GM19238 (cell line): ENCODE measurements around the gene SORCS2.

Experiments
- DNase-seq: peaks from one replicate; pipeline ENCODE4 v3.0.0; 2011; ENCODE audit warnings: low spot score; ENCODE audit not compliant: insufficient read length

The SORCS2 gene

DNA sequence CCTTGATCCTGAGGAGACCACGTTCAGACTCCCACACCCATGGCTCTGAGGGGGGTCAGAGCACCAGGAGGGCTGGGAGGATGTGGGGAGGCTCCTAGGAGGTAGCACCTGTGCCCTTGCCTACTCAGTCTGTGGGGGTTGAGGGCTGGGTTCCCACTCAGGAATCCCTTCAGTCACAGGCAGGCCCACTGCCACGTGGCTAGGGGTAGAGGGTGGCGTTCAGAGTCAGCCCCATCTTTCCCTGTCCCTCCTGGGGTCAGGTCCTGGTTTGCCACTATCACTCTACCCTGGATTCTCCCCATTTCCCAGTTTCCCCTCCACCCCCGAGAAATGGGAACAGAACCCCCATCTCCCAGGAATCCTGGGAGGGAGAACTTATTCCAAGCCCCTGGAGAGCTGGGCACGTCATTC lies 131.1 kb downstream of the SORCS2 start:
- DNase-seq: no peak

DNA sequence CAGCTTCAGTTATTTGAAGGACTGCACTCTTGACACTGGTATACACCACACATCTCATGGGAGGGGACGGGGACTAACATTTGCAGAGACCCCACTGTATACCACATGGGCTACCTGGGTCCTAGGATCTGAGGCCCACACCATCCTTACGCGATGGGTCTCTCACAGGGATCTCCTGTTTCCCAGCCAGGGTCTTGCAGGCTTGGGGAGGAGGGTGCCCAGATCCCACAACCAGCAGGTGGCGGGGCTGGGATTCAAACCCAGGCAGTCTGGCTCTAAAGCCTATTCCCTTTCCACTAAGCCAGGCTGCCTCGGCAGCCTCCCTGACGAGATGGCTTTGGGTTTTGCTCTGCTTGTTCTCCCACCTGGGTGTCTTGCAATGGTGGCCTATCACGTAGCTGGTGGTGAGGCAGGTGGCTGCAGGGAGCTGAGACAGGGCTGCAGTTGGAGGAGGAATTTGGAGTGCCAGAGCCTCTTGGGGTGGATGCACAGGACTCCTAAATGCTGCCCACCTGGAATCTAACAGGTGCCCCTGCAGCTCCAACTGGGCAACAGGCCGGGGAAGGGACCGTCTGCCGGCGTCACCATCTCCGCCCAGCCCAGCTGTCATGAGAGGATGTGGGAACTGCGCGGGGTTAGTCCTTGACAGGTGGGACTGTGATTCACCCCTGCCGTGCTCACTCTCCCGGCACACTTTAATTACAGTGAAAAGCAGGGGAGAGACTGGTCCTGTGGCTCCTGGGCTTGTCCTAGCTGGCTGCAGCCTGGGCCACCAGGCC lies 131.7 kb downstream of the SORCS2 start:
- no peak for DNase-seq

DNA sequence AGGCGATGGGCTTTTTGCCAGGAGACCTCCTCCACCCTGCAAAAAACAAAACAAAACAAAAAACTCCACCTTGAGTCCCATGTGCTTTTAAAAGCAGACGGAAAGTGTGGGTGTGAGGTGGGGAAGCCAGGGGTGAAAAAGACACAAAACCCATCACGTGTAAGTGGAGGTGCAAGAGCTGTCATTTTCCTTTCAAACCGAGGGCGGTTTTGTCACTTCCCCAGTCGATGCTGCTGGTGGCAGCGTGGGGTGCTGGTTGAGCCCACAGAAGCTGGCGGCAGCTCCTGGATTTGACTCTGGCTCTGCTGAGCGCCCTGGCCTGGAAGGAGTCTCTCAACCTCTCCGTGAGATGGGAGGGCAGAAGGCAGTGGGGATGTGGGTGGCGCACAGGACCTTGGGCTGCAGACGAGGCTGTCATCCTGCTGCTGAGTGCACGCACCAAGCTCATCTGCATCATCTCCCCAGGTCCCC lies 132.3 kb downstream of the SORCS2 start:
- no peak for DNase-seq

DNA sequence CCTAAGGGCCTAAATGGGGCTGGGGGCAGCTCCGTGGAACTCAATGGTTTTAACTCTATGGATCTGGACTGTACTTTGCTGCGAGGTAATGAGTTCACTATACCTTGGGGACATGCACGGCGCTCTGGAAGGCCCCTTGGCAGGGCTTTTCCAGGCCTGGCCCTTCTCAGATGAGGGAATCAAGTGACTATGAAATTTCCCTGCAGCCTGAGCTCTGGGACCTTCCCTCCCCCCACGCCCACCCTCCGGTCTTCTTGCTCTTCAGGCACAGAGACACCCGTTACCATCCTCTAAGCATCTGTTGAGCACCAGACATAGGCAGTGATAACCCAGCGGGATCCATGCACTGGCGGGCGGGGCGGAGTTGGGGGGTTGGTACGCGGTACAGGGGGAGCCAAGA lies 133.2 kb downstream of the SORCS2 start:
- no peak for DNase-seq

GRCh38 chr4:7326306-7326692 lies 134.0 kb downstream of the SORCS2 start:
- DNase-seq: no peak

DNA sequence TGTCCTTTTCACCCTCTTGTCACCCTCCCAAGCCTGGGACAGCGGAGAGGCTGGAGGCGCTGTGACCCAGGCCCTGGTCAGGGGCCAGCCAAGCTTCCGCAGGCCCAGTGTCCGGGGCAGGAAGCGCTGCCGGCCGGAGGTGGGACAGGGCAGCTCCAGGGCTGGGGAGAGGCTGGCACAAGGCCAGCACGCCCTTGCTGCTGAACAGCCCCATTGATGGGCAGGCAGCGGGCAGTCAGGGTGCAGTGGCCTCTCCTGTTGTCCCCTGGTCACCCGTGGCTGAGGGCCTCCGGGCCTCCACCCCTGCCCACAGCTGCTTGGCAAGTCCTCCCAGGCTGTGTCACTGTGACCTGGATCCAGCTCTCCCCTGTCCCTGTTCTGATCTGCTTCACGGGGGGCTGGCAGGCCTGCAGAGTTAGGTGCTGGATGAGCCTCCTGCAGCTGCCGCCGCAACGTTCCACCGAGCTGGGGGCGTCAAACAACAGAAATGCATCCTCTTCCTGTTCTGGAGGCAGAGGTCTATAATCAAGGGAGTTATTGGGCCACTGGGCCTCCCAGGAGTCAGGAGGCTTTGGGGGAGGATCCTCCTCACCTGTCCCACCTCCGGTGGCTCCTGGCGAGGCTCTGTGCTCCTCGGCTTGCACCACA lies 134.5 kb downstream of the SORCS2 start:
- DNase-seq: no peak

GRCh38 chr4:7327341-7327885 lies 135.1 kb downstream of the SORCS2 start:
- no peak for DNase-seq

- no peak for DNase-seq
Observed at GRCh38 chr4:7328162-7328912, 136.0 kb downstream of the SORCS2 start.

DNA sequence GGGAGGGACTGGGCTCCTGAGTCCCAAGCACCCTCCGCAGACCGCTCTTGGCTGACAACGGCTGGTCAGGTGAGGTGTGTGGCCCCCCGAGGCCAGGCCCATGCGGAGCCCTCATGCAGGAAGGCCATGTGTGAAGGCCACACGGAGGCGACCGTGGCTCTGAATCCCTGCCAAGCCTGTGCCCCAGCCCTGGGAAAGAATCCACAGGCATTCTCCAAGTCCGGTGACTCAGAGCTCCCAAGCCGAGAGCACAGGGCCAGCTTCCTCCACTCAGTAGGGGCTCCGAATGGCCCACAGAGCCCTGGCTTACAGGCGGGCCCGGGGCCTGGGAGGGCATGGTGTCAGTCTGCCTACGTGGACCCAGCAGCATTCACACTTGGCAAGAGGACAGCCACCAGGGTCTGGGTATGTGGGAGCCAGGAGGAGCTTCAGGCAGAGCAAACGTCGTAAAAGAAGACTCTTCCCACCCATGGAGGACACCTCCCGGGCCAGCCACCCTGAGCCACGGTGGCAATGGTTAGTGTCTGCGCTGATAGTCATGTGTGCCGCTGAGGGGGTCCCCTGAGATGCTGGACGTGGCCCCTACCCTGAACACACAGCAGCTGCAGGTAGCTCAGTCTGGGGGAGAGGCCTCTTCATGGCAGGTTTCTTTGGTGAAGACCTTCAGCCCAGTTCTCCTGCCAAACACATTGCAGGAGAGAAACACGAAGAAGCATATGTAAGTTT lies 136.7 kb downstream of the SORCS2 start:
- no peak for DNase-seq

- no peak for DNase-seq
Observed at GRCh38 chr4:7330031-7330596, 137.8 kb downstream of the SORCS2 start.

DNA sequence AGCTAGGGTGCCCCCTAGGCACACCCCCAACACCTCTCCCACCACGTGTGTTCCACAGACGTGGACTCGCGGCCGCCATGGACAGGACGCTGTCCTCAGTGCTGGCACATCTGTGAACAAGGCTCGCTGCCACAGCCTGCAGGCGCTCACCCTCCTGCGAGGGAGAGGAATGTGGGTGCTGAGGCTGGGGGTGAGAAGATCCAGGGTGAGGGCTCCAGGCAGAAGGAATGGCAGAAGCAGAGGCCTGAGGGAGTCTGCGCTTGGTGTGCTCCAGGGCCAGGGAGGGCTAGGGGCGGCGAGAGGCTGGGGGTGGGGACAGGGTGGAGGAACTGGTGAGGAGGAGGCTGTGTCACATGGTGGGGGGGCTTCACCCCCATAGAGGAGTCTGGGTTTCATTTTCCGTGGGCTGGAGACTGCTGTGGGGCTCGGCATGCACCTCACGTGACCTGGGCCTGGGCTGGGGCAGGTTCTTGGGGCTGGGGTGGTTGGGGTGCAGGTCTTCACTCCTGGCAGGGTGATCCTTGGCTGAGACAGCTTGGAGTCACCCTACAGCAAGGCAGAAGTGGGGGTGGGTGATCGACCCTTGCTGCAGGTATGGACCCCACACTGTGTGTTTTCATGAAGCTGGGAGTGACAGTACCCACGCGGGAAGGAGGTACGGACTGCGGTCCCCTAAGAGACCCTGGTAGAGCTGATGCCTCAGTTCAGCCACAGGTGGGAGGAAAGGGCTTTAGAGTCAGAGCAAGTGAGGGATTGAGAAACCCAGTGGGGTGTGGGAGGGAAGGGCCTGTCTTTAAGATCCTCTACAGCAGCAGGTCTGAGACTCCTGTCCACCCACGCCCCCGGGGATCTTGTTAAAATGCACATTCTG lies 138.7 kb downstream of the SORCS2 start:
- DNase-seq: no peak

- no peak for DNase-seq
Observed at GRCh38 chr4:7331682-7332000, 139.3 kb downstream of the SORCS2 start.

DNA sequence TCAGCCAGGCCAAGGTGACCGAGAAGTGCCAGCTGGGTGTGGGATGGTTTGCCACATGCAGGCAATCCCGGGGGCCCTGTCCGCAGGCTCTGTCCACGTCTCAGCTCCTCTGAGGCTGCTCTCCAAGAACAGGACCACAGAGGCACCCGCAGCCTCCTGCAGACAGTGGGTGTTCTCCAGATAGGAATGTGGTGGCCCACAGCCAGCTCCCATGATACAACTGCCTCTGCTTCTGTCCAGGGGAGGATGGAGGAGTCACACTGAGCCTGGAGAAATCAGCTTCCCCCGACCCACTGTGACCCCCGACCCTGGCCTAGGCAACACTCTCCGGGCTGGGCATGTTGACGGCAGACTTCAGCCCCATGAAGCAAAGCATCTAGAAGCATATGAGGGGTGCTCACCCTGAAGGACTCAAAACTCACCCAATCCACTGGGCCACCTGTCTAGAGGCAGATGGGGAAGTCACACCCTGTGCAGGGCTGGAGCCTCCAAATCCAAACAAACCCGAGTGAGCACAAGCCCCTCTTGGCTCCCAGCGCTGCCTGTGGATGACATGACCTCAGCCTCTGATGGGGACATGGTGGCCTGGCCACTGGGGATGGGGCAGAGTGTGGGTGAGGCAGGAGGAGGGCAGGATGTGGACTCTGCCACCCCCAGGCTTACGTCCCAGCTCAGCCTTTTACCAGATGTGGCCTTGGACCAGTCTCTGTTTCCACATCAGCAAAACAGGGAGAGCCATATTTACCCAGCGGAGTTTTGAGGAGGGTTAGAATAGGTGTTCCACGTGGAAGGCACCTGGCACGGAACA lies 140.1 kb downstream of the SORCS2 start:
- no peak for DNase-seq

- DNase-seq: no peak
Observed at GRCh38 chr4:7333024-7333780, 140.9 kb downstream of the SORCS2 start.

DNA sequence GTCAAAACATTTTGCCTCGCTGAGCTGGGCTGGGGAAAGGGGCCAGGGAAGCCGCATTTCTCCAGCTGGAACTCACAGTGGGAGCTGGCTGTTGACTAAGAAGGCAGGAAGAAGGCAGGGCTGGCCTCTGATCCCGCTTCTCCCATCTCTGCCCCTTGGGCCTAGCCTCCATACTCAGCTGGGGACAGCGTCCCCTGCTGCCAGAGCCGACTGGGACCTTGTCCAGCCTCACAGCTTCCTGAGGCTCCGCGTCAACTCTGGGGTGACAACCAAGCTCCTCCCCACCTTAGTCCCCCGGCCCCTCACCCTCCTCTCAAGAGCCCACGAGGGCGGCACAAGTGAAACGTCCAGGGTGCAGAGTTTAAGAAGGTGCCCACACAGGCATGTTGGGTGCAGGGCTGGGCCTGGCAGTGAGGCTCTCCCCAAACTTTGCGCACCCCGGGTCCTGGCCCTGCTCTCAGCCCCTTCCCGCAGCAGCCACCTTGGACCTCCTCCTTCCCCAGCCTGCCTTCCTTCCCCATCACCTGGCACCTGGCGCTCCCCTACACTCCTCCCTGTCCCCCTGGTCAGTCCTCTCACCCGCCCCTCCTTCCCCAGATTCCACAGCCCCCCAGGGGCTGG lies 141.6 kb downstream of the SORCS2 start:
- no peak for DNase-seq

DNA sequence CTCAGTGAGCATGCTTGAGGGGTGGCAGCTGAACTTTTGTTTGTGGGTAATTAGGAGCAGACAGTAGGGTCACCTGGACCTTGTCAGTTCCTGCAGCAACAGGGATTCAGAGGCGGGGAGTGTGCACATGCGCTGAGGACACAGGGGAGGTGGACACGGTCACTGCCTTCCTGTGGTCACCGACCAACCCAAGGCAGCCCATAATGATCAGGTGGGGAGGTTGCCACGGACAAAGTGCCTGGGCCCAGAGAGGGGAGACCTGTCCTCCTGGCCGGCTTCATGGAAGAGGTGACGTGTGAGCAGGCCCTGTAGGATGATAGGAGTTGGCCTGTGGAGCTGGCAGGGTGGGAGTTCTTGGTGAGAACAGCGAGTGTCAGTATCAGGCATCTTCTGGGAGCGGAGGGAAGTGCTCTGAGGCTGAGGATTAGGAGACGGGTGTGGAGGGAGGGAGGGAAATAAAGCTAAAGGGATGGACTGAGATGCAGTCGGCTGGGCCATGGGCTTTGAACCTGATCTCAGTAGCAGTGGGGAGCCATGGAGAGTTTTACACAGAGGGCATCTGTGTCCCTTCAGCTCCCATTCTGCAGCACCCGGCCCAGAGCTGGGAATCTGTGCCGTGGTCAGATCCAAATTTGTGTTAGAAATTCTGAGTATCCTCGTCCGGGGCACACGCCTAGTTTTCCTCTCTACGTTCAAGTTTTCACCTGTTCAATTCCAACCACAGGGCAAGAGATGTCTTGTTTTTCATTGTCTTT lies 142.4 kb downstream of the SORCS2 start:
- no peak for DNase-seq

DNA sequence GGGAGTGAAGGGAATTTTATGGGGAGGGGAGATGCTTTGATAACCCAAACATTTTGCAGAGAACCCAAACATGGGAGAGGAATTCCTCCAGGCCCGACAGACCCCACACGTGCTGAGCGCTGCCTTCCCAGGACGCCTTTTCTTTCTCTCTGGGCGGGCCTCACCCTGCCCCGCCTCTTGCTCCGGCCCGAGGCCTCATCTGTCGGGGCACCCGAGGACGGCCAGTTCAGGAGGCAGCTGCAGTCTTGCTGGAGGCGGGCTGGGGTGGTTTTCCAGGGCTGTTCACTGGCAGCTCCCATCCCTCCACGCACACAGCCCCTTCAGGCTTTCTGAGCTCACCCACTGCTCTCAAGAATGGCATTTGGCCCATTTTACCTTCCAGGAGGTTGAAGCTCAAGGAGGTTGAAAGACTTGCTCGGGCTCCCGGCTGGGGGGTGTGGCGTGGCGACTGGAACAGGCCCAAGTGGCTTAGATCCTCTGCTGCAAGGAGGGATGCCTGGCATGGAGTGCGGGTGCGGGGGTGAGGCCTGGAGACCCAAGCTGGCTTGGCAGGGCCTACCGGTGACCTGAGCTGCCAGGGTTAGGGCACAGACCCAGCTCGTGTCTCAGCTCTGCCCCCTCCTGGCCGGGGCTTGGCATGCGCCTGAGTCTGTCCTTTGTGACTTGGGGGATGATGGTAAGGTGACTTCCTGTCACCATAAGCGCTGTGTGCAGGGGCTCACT lies 143.2 kb downstream of the SORCS2 start:
- peak; percentile 34 for DNase-seq
